ENCODE measurements around the gene PKMYT1. TPM values are rescaled to one million over a fixed set of nuclear protein-coding genes. Genes with fewer than 3 reads are reported as not detected.

The PKMYT1 gene
- total RNA-seq, 1 donor from 2014 or later, result 21.8 TPM

- Mint-ChIP-seq H3K9me3 (no peaks in the 10 kb centered on the region), H3K36me3 (no peaks in the 10 kb centered on the region), H3K4me1 (peaks cover 36% of the 10 kb centered on the region), H3K4me3 (no peak overlapping the region), H3K27me3 (ENCODE audit: low read depth) (peaks cover 46% of the 10 kb centered on the region), H3K27ac (no peak overlapping the region)
- DNase-seq (ENCODE audit: low spot score in 2 of 2, unreplicated experiment in 2 of 2), result no peak
- TF ChIP-seq CTCF (IDR thresholded peaks at IDR 0.05; ENCODE audit: unreplicated experiment), result no peak
Observed at GRCh38 chr16:3004319-3004718, 24.1 kb upstream of the PKMYT1 start.

GRCh38 chr16:3003582-3004270 lies 23.5 kb upstream of the PKMYT1 start:
- no peaks in the 10 kb centered on the region for H3K9me3 Mint-ChIP-seq
- peak; percentile 93 to 94 for DNase-seq (ENCODE audit: low spot score in 2 of 2, unreplicated experiment in 2 of 2)
- peaks cover 31% of the 10 kb centered on the region for H3K4me1 Mint-ChIP-seq
- peak overlapping the region; percentile 61 for H3K4me3 Mint-ChIP-seq
- H3K36me3 Mint-ChIP-seq, result no peaks in the 10 kb centered on the region
- H3K27ac Mint-ChIP-seq, result no peak overlapping the region
- TF ChIP-seq CTCF (IDR thresholded peaks at IDR 0.05; ENCODE audit: unreplicated experiment), result peak; percentile 37
- H3K27me3 Mint-ChIP-seq (ENCODE audit: low read depth), result peaks cover 43% of the 10 kb centered on the region

- H3K9me3 Mint-ChIP-seq, result no peaks in the 10 kb centered on the region
- no peak for DNase-seq (ENCODE audit: low spot score in 2 of 2, unreplicated experiment in 2 of 2)
- no peak overlapping the region for H3K4me3 Mint-ChIP-seq
- H3K27ac Mint-ChIP-seq, result no peak overlapping the region
- no peaks in the 10 kb centered on the region for H3K36me3 Mint-ChIP-seq
- H3K4me1 Mint-ChIP-seq, result peaks cover 7% of the 10 kb centered on the region
- no peak for TF ChIP-seq CTCF (IDR thresholded peaks at IDR 0.05; ENCODE audit: unreplicated experiment)
- peaks cover 20% of the 10 kb centered on the region for H3K27me3 Mint-ChIP-seq (ENCODE audit: low read depth)
Observed at GRCh38 chr16:3001316-3001715, 21.1 kb upstream of the PKMYT1 start.

- no peak overlapping the region for H3K27ac Mint-ChIP-seq
- peaks cover 4% of the 10 kb centered on the region for H3K4me1 Mint-ChIP-seq
- H3K27me3 Mint-ChIP-seq (ENCODE audit: low read depth), result peaks cover 14% of the 10 kb centered on the region
- TF ChIP-seq CTCF (IDR thresholded peaks at IDR 0.05; ENCODE audit: unreplicated experiment), result no peak
- H3K36me3 Mint-ChIP-seq, result no peaks in the 10 kb centered on the region
- no peak overlapping the region for H3K4me3 Mint-ChIP-seq
- no peak for DNase-seq (ENCODE audit: low spot score in 2 of 2, unreplicated experiment in 2 of 2)
- no peaks in the 10 kb centered on the region for H3K9me3 Mint-ChIP-seq
Observed at GRCh38 chr16:3000540-3000939, 20.3 kb upstream of the PKMYT1 start.

GRCh38 chr16:2999929-3000328 lies 19.7 kb upstream of the PKMYT1 start:
- TF ChIP-seq CTCF (IDR thresholded peaks at IDR 0.05; ENCODE audit: unreplicated experiment), result no peak
- Mint-ChIP-seq H3K4me1 (peaks cover 3% of the 10 kb centered on the region), H3K27ac (no peak overlapping the region), H3K27me3 (ENCODE audit: low read depth) (peaks cover 11% of the 10 kb centered on the region), H3K9me3 (no peaks in the 10 kb centered on the region), H3K4me3 (no peak overlapping the region), H3K36me3 (no peaks in the 10 kb centered on the region)
- no peak for DNase-seq (ENCODE audit: low spot score in 2 of 2, unreplicated experiment in 2 of 2)

All from mesothelial cell of epicardium (in vitro differentiated cells).